ENCODE data around the gene CHIT1. TPM values are rescaled to one million over a fixed set of nuclear protein-coding genes. Genes with fewer than 3 reads are reported as not detected.
"Not testable (repeated sequence)": the region's sequence is repeated elsewhere in the genome, so short reads cannot be mapped to it uniquely, and the experiment has no call there.

Gene CHIT1
- total RNA-seq, 1 donor from 2014 or later: not detected

DNA sequence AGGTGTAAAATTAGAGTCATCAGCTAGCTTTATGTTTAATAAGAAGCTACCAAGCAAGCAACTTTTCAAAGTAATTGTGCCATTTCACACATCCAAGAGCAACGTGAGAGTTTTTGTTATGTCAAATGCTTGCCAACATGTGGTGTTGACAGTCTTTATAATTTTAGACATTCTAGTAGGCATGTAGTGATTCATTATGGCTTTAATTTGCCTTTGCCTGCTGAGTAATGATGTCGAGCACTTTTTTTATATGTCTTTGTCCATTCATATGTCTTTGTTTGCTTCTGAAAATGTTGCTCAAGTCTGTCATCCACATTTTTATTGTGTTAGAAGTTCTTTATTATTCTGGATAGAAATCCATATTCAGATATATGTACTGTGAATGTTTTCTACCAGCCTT lies 21.4 kb upstream of the CHIT1 start:
- Histone ChIP-seq H3K9ac (ENCODE audit: low read length) (no peak overlapping the region), H3K4me1 (ENCODE audit: insufficient read depth, low read length) (no peaks in the 10 kb centered on the region), H2AFZ (ENCODE audit: low read depth, low read length) (no peak overlapping the region), H3K79me2 (ENCODE audit: insufficient read depth, low read length) (no peaks in the 10 kb centered on the region), H3K36me3 (ENCODE audit: insufficient read depth, low read length) (no peaks in the 10 kb centered on the region), H3K27ac (ENCODE audit: low read depth, low read length) (no peak overlapping the region), H3K4me3 (ENCODE audit: insufficient read depth, low read depth, low read length) (no peak overlapping the region), H3K9me3 (ENCODE audit: insufficient read depth, low read depth, low read length) (no peaks in the 10 kb centered on the region), H4K20me1 (ENCODE audit: insufficient read depth, low read length) (no peaks in the 10 kb centered on the region), H3K27me3 (ENCODE audit: insufficient read depth, low read length) (peaks cover 16% of the 10 kb centered on the region), H3K4me2 (ENCODE audit: low read length) (no peak overlapping the region)
- H3K9me3 Mint-ChIP-seq (ENCODE audit: unreplicated experiment): peaks cover 6% of the 10 kb centered on the region
- peaks cover 13% of the 10 kb centered on the region for H3K27me3 Mint-ChIP-seq (ENCODE audit: low read depth, unreplicated experiment)
- H3K27ac Mint-ChIP-seq (ENCODE audit: unreplicated experiment): no peak overlapping the region
- H3K4me1 Mint-ChIP-seq (ENCODE audit: low read depth, unreplicated experiment): no peaks in the 10 kb centered on the region
- no peak for DNase-seq (ENCODE audit: low read depth)
- no peak overlapping the region for H3K4me3 Mint-ChIP-seq (ENCODE audit: unreplicated experiment)
- H3K36me3 Mint-ChIP-seq (ENCODE audit: low read depth, unreplicated experiment): no peaks in the 10 kb centered on the region
- no peak for FAIRE-seq
- no peak for TF ChIP-seq EZH2 (IDR thresholded peaks at IDR 0.05; ENCODE audit: insufficient read depth, low read length)
- TF ChIP-seq, protein P1, sequence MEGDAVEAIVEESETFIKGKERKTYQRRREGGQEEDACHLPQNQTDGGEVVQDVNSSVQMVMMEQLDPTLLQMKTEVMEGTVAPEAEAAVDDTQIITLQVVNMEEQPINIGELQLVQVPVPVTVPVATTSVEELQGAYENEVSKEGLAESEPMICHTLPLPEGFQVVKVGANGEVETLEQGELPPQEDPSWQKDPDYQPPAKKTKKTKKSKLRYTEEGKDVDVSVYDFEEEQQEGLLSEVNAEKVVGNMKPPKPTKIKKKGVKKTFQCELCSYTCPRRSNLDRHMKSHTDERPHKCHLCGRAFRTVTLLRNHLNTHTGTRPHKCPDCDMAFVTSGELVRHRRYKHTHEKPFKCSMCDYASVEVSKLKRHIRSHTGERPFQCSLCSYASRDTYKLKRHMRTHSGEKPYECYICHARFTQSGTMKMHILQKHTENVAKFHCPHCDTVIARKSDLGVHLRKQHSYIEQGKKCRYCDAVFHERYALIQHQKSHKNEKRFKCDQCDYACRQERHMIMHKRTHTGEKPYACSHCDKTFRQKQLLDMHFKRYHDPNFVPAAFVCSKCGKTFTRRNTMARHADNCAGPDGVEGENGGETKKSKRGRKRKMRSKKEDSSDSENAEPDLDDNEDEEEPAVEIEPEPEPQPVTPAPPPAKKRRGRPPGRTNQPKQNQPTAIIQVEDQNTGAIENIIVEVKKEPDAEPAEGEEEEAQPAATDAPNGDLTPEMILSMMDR (IDR thresholded peaks at IDR 0.05; ENCODE audit: insufficient read depth, low read depth, low read length): no peak

DNA sequence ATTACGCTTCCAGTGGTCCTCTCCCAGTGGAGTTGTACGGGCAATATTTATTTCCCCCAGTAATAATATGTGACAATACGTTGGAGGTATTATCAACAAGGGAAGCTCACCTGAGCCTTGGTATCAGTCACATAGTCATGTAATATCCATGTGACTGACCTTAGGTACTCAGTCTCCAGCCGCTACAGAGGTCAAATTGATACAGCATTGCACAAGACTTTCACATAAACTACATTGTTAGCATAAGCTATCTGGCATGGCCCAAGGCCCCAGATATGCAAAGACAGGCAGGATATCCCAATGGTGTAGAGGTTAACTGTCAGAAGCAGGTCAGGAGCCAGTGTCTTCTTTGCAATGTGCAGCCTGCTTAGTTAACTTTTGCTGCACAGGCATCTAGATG lies 15.3 kb upstream of the CHIT1 start:
- H3K4me3 Mint-ChIP-seq (ENCODE audit: unreplicated experiment): no peak overlapping the region
- Histone ChIP-seq H3K36me3 (ENCODE audit: insufficient read depth, low read length) (no peaks in the 10 kb centered on the region), H3K4me2 (ENCODE audit: low read length) (no peak overlapping the region), H3K4me3 (ENCODE audit: insufficient read depth, low read depth, low read length) (no peak overlapping the region), H3K27ac (ENCODE audit: low read depth, low read length) (no peak overlapping the region), H3K79me2 (ENCODE audit: insufficient read depth, low read length) (no peaks in the 10 kb centered on the region), H2AFZ (ENCODE audit: low read depth, low read length) (no peak overlapping the region), H3K4me1 (ENCODE audit: insufficient read depth, low read length) (no peaks in the 10 kb centered on the region), H4K20me1 (ENCODE audit: insufficient read depth, low read length) (no peaks in the 10 kb centered on the region), H3K9me3 (ENCODE audit: insufficient read depth, low read depth, low read length) (no peaks in the 10 kb centered on the region), H3K9ac (ENCODE audit: low read length) (no peak overlapping the region), H3K27me3 (ENCODE audit: insufficient read depth, low read length) (peaks cover 7% of the 10 kb centered on the region)
- no peaks in the 10 kb centered on the region for H3K36me3 Mint-ChIP-seq (ENCODE audit: low read depth, unreplicated experiment)
- no peaks in the 10 kb centered on the region for H3K9me3 Mint-ChIP-seq (ENCODE audit: unreplicated experiment)
- DNase-seq (ENCODE audit: low read depth) (no peak), FAIRE-seq (no peak)
- H3K27me3 Mint-ChIP-seq (ENCODE audit: low read depth, unreplicated experiment): peaks cover 13% of the 10 kb centered on the region
- no peaks in the 10 kb centered on the region for H3K4me1 Mint-ChIP-seq (ENCODE audit: low read depth, unreplicated experiment)
- no peak overlapping the region for H3K27ac Mint-ChIP-seq (ENCODE audit: unreplicated experiment)
- TF ChIP-seq, protein P1 (IDR thresholded peaks at IDR 0.05; ENCODE audit: insufficient read depth, low read depth, low read length): no peak
- TF ChIP-seq EZH2 (IDR thresholded peaks at IDR 0.05; ENCODE audit: insufficient read depth, low read length): no peak

DNA sequence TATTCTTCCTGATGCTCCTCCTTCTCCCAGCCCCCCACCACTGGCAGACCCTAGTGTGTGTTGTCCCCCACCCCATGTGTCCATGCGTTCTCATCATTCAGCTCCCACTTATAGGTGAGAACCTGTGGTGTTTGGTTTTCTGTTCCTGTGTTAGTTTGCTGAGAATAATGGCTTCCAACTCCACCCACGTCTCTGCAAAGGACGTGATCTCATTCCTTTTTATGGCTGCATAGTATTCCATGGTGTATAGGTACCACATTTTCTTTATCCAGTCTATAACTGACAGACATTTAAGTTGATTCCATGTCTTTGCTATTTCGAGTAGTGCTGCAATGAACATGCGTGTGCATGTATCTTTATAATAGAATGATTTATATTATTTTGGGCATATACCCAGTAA lies 12.2 kb upstream of the CHIT1 start:
- H3K27me3 Mint-ChIP-seq (ENCODE audit: low read depth, unreplicated experiment): peaks cover 23% of the 10 kb centered on the region
- H2AFZ ChIP-seq (ENCODE audit: low read depth, low read length); H3K9ac ChIP-seq (ENCODE audit: low read length); H3K27ac ChIP-seq (ENCODE audit: low read depth, low read length); H3K79me2 ChIP-seq (ENCODE audit: insufficient read depth, low read length); FAIRE-seq; H3K36me3 ChIP-seq (ENCODE audit: insufficient read depth, low read length); H4K20me1 ChIP-seq (ENCODE audit: insufficient read depth, low read length); H3K4me3 Mint-ChIP-seq (ENCODE audit: unreplicated experiment); H3K4me2 ChIP-seq (ENCODE audit: low read length); H3K4me3 ChIP-seq (ENCODE audit: insufficient read depth, low read depth, low read length); DNase-seq (ENCODE audit: low read depth); H3K9me3 ChIP-seq (ENCODE audit: insufficient read depth, low read depth, low read length); H3K4me1 Mint-ChIP-seq (ENCODE audit: low read depth, unreplicated experiment); H3K9me3 Mint-ChIP-seq (ENCODE audit: unreplicated experiment); H3K27ac Mint-ChIP-seq (ENCODE audit: unreplicated experiment); H3K36me3 Mint-ChIP-seq (ENCODE audit: low read depth, unreplicated experiment); H3K4me1 ChIP-seq (ENCODE audit: insufficient read depth, low read length): not testable (repeated sequence)
- H3K27me3 ChIP-seq (ENCODE audit: insufficient read depth, low read length): peaks cover 15% of the 10 kb centered on the region

Measured in astrocyte (in vitro differentiated cells and primary cell).